Measurements from ENCODE around the gene DOCK3. TPM values are rescaled to one million over a fixed set of nuclear protein-coding genes. Genes with fewer than 3 reads are reported as not detected.
A peak's percentile ranks its signal among the peaks of the same experiment; 100 is the strongest.
"Not testable (repeated sequence)": the region's sequence is repeated elsewhere in the genome, so short reads cannot be mapped to it uniquely, and the experiment has no call there.

DOCK3 gene
- total RNA-seq, 1 donor from 2014 or later = 0.52 TPM

DNA sequence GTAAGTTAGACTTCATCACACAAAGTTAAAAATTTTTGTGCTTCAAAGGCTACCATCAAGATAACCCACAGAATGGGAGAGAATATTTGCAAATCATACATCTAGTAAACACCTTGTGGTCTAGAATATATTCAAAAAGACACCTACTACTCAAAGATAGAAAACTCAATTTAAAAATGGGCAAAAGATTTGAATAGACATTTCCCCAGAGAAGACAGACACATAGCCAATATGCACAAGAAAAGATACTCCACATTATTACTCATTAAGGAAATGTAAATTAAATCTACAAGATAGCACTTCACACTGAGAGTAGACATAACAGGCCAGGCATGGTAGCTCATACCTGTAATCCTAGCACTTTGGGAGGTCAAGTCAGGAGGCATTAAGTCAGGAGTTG is 622.6 kb downstream of the DOCK3 start:
- no peak overlapping the region for H3K4me3 ChIP-seq (ENCODE audit: low read depth, low read length)
- TF ChIP-seq, protein P1, sequence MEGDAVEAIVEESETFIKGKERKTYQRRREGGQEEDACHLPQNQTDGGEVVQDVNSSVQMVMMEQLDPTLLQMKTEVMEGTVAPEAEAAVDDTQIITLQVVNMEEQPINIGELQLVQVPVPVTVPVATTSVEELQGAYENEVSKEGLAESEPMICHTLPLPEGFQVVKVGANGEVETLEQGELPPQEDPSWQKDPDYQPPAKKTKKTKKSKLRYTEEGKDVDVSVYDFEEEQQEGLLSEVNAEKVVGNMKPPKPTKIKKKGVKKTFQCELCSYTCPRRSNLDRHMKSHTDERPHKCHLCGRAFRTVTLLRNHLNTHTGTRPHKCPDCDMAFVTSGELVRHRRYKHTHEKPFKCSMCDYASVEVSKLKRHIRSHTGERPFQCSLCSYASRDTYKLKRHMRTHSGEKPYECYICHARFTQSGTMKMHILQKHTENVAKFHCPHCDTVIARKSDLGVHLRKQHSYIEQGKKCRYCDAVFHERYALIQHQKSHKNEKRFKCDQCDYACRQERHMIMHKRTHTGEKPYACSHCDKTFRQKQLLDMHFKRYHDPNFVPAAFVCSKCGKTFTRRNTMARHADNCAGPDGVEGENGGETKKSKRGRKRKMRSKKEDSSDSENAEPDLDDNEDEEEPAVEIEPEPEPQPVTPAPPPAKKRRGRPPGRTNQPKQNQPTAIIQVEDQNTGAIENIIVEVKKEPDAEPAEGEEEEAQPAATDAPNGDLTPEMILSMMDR (conservative IDR thresholded peaks at IDR 0.05; ENCODE audit: low read depth, low read length) = no peak
- no peak for DNase-seq (ENCODE audit: low read depth)

DNA sequence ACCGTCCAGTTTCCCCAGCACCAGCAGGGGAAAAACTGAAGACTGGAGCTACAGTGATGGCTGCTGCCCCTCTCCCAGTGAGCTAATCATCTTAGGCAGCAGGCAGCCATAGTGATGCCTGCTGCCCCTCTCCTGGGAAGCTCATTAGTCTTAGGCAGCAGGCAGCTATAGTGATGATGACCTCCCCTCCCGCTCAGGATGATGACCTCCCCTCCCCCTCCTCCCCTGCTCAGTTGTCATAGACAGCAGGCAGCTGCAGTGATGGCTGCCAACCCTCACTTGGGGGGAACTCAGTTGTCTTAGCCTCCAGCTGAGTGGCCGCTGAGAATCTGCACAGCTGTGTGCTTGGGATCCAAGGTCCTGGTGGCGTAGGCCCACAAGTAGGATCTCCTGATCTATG is 629.5 kb downstream of the DOCK3 start:
- H3K4me3 ChIP-seq (ENCODE audit: low read depth, low read length) = no peak overlapping the region
- TF ChIP-seq, protein P1 (conservative IDR thresholded peaks at IDR 0.05; ENCODE audit: low read depth, low read length) = no peak
- no peak for DNase-seq (ENCODE audit: low read depth)

DNA sequence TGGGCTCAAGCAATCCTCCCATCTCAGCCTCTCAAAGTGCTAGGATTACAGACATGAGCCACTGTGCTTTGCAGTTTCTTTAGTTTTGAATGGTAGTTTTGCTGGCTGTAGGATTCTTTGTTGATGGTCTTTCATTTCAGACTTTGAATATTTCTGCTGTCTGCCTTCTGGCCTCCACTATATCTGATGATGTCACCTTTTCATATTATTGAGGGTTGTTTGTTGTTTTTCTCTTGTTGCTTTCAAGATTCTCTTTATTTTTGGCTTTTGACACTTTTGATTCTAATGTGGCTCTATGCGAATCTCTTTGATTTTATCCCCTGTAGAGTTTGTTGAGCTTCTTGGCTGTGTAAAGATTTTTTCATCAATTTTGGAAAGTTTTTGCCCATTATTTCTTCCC is 631.4 kb downstream of the DOCK3 start:
- DNase-seq (ENCODE audit: low read depth) = no peak
- TF ChIP-seq, protein P1 (conservative IDR thresholded peaks at IDR 0.05; ENCODE audit: low read depth, low read length) = no peak
- no peak overlapping the region for H3K4me3 ChIP-seq (ENCODE audit: low read depth, low read length)

DNA sequence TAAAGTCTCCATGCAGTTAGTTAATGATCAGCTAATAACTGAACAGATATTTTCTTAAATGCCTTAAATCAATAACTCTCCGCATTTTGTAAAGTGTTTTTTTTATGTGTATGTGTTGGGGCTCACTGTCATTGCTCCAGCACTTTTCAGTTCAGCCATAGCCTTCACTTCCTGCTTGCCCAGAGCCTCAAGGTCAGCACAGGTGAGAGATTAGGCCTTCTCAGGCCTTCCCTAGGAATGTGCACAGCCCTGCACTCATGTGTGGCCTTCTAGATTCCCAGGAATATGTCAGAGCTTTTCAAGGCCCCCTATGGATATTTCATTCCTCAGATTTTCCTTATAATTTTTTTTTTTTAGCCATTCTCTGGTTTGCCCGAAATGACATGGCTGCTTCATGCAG is 632.7 kb downstream of the DOCK3 start:
- no peak for DNase-seq (ENCODE audit: low read depth)
- TF ChIP-seq, protein P1 (conservative IDR thresholded peaks at IDR 0.05; ENCODE audit: low read depth, low read length) = no peak
- H3K4me3 ChIP-seq (ENCODE audit: low read depth, low read length) = no peak overlapping the region

DNA sequence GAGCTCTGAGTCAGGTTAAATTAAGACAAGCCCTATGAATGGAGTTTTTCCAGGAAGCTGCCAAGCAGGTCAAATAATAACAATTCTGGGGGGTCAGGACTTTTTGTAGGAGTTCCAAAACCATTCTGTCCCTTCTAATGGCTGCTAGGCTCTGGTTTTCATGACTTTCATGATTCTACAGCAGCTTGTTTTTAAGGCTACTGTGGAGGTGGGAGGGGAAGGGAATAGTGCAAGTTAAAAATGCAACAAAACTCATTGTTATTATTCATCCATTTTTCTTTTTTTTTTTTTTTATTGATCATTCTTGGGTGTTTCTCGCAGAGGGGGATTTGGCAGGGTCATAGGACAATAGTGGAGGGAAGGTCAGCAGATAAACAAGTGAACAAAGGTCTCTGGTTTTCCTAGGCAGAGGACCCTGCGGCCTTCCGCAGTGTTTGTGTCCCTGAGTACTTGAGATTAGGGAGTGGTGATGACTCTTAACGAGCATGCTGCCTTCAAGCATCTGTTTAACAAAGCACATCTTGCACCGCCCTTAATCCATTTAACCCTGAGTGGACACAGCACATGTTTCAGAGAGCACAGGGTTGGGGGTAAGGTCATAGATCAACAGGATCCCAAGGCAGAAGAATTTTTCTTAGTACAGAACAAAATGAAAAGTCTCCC is 633.3 kb downstream of the DOCK3 start:
- H3K4me3 ChIP-seq (ENCODE audit: low read depth, low read length); DNase-seq (ENCODE audit: low read depth): not testable (repeated sequence)

DNA sequence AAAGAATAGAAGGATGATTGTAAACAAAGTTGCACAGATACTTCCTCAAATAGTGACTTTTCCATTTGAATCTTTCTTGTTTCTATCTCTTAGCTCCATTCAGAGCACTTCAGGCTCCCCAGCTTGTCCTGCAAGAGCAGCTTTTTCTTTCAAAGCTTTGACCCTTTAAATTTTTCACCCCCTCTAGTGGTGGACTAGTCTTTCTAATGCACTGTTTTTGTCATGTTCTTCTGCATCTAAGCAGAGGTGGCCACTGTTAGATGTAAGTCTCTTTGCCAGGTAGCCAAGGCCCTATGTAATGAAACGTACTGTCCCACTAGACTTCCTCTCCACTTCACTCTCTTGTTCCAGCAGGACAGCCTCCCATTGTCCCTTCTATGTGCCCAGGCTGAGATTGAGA is 636.3 kb downstream of the DOCK3 start:
- TF ChIP-seq, protein P1 (conservative IDR thresholded peaks at IDR 0.05; ENCODE audit: low read depth, low read length) = peak; percentile 59
- peak; percentile 2 for DNase-seq (ENCODE audit: low read depth)
- no peak overlapping the region for H3K4me3 ChIP-seq (ENCODE audit: low read depth, low read length)

DNA sequence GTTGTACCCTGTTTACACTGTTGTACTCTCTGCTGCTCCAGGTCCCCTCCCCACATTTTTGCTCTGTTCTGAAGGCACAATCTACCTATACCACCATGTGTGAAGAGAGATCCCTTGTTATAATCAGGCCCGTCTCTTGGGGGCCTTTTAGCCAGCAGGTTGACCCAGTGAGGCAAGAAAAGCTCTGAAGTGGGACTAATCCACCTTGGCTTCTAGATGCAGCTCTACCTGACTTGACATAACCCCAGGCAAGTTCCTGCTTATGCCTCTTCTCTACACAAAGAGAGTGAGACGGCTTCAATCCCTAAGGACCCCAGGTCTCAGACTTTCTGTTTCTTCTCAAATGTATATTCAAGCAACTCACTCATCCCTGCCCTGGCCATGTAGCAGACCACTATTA is 653.5 kb downstream of the DOCK3 start:
- no peak overlapping the region for H3K4me3 ChIP-seq (ENCODE audit: low read depth, low read length)
- DNase-seq (ENCODE audit: low read depth) = no peak
- TF ChIP-seq, protein P1 (conservative IDR thresholded peaks at IDR 0.05; ENCODE audit: low read depth, low read length) = no peak

Measured in epithelial cell of proximal tubule (primary cell).